HCT116 (cell line): ENCODE results near the gene TRPV4. TPM values are rescaled to one million over a fixed set of nuclear protein-coding genes. Genes with fewer than 3 reads are reported as not detected.

Source experiments
- ATAC-seq: fragments of 200-7000 bp; cut with Tn5 transposase; 2 replicates; pipeline ENCODE4 v1.9.1; 2020; ENCODE audit warnings: mild to moderate bottlenecking, moderate library complexity
- BruUV-seq: library from RNA; stranded (reverse); fragments of 400-500 nt; replicated peaks from 2 replicates; lab custom pipeline; 2021; lab: Mats Ljungman, UMichigan
- CTCF ChIA-PET: fragments of 300-600 bp; sonication (Branson Sonifier 250); formaldehyde crosslinking; loops from one replicate; lab custom pipeline; 2021; ENCODE audit warnings: antibody characterized with exemption; lab: Charles Lee
- POLR2A ChIA-PET: fragments of 300-600, 350-600 bp; sonication (Branson Sonifier 250); formaldehyde crosslinking; loops from one replicate; lab custom pipeline; 2021; ENCODE audit warnings: antibody characterized with exemption; lab: Charles Lee
- RAD21 ChIA-PET, 2 experiments: fragments of 300-600 bp; sonication (Branson Sonifier 250); formaldehyde crosslinking; loops; one replicate each; lab custom pipeline; 2023; ENCODE audit warnings: low total read pairs in 2 of 2; ENCODE audit not compliant: uncharacterized antibody in 2 of 2, unreplicated experiment in 2 of 2, low non-redundant PET in 1 of 2; lab: Charles Lee
- DNase-seq: peaks from one replicate; pipeline ENCODE4 v3.0.0-alpha.2; 2010; ENCODE audit warnings: low read depth, low spot score
- H2AFZ ChIP-seq: fragments of 200-600 bp; shearing (Covaris generic), sonication (generic); 2 replicates; pipeline ENCODE4 v1.6.1; 2017; ENCODE audit warnings: low read depth, mixed run types, mixed read lengths, antibody characterized with exemption, low read length; ENCODE audit not compliant: poor library complexity, severe bottlenecking
- H3K27ac ChIP-seq: 2 replicates; pipeline ENCODE4 v1.5.1; 2012; ENCODE audit warnings: low read depth, low read length
- H3K27me3 ChIP-seq: fragments of 200-600 bp; sonication (generic); 2 replicates; pipeline ENCODE4 v1.6.1; 2016; ENCODE audit warnings: mixed run types, low read length, mixed read lengths; ENCODE audit not compliant: insufficient read depth
- H3K36me3 ChIP-seq, 2 experiments: fragments of 200-500 bp in 1 of 2; fragments of 200-600 bp in 1 of 2; sonication (Bioruptor generic) in 1 of 2; sonication (generic) in 1 of 2; 2 replicates each; pipeline versions ENCODE4 v1.5.1 to v1.6.1; 2014 to 2016; ENCODE audit warnings: low read length in 2 of 2, inconsistent platforms in 1 of 2, mixed read lengths in 1 of 2, mixed run types in 1 of 2; ENCODE audit not compliant: insufficient read depth in 2 of 2, control insufficient read depth in 1 of 2
- H3K4me1 ChIP-seq, 2 experiments: fragments of 200-600 bp in 1 of 2; sonication (generic) in 1 of 2; 2 replicates each; pipeline versions ENCODE4 v1.5.1 to v1.6.1; 2012 to 2017; ENCODE audit warnings: low read length in 2 of 2, inconsistent platforms in 1 of 2, mild to moderate bottlenecking in 1 of 2, mixed read lengths in 1 of 2, mixed run types in 1 of 2, moderate library complexity in 1 of 2; ENCODE audit not compliant: insufficient read depth in 2 of 2, control insufficient read depth in 1 of 2
- H3K4me2 ChIP-seq: fragments of 200-600 bp; sonication (generic); 2 replicates; pipeline ENCODE4 v1.6.1; 2017; ENCODE audit warnings: mixed run types, low read length, mixed read lengths
- H3K4me3 ChIP-seq, 2 experiments: fragments of 200-600 bp in 1 of 2; sonication (generic) in 1 of 2; replicated peaks in 1 of 2; 2 replicates each; pipeline ENCODE4 v1.5.1; 2011 to 2016; ENCODE audit warnings: low read length in 2 of 2, control low read depth in 1 of 2, low read depth in 1 of 2, mild to moderate bottlenecking in 1 of 2, mixed read lengths in 1 of 2, mixed run types in 1 of 2
- H3K79me2 ChIP-seq: fragments of 200-600 bp; sonication (generic); 2 replicates; pipeline ENCODE4 v1.6.1; 2017; ENCODE audit warnings: mild to moderate bottlenecking, mixed run types, low read length, moderate library complexity, mixed read lengths; ENCODE audit not compliant: insufficient read depth
- H3K9ac ChIP-seq: fragments of 200-600 bp; sonication (generic); 2 replicates; pipeline ENCODE4 v1.6.1; 2016; ENCODE audit warnings: low read length, mixed read lengths
- H3K9me2 ChIP-seq: fragments of 200-600 bp; sonication (generic), shearing (Covaris generic); 2 replicates; pipeline ENCODE4 v1.6.1; 2017; ENCODE audit warnings: mixed run types, mild to moderate bottlenecking, moderate library complexity; ENCODE audit not compliant: insufficient read depth
- H3K9me3 ChIP-seq, 2 experiments: fragments of 200-500 bp in 1 of 2; fragments of 200-600 bp in 1 of 2; sonication (Bioruptor generic) in 1 of 2; sonication (generic) in 1 of 2; 2 replicates each; pipeline ENCODE4 v1.6.1; 2014 to 2017; ENCODE audit warnings: low read length in 2 of 2, mixed read lengths in 2 of 2, inconsistent platforms in 1 of 2, low read depth in 1 of 2, mild to moderate bottlenecking in 1 of 2, mixed run types in 1 of 2, moderate library complexity in 1 of 2; ENCODE audit not compliant: control insufficient read depth in 1 of 2, insufficient read depth in 1 of 2
- H4K20me1 ChIP-seq: fragments of 200-600 bp; sonication (generic), shearing (Covaris generic); 2 replicates; pipeline ENCODE4 v1.6.1; 2017; ENCODE audit warnings: mixed run types, mild to moderate bottlenecking, moderate library complexity; ENCODE audit not compliant: insufficient read depth
- ATF3 ChIP-seq: IDR thresholded peaks from 2 replicates; pipeline ENCODE4 v1.6.1; 2012
- CTCF ChIP-seq, 3 experiments: fragments of 200-600 bp in 1 of 3; sonication (generic) in 1 of 3; IDR thresholded peaks in 2 of 3; conservative IDR thresholded peaks in 1 of 3; 2 replicates each; pipeline ENCODE4 v1.5.1; 2012 to 2017; ENCODE audit warnings: low read depth in 2 of 3, low read length in 2 of 3, antibody characterized with exemption in 1 of 3, borderline replicate concordance in 1 of 3, control low read depth in 1 of 3, mild to moderate bottlenecking in 1 of 3, mixed read lengths in 1 of 3, mixed run types in 1 of 3, moderate library complexity in 1 of 3; ENCODE audit not compliant: insufficient read depth in 1 of 3
- EGR1 ChIP-seq: IDR thresholded peaks from 2 replicates; pipeline ENCODE4 v1.6.1; 2012; ENCODE audit warnings: low read depth
- EZH2 ChIP-seq: fragments of 200-600 bp; sonication (generic); IDR thresholded peaks from 2 replicates; pipeline ENCODE4 v1.6.1; 2017; ENCODE audit warnings: antibody characterized with exemption, mixed run types
- EZH2phosphoT487 ChIP-seq: fragments of 200-600 bp; IDR thresholded peaks from 2 replicates; pipeline ENCODE4 v1.6.1; 2018; ENCODE audit warnings: antibody characterized with exemption, borderline replicate concordance
- MAX ChIP-seq: IDR thresholded peaks from 2 replicates; pipeline ENCODE4 v1.6.1; 2012
- POLR2AphosphoS5 ChIP-seq: IDR thresholded peaks from 2 replicates; pipeline ENCODE4 v1.6.1; 2011; ENCODE audit warnings: mild to moderate bottlenecking, low read depth, low read length, moderate library complexity
- SP1 ChIP-seq: IDR thresholded peaks from 2 replicates; pipeline ENCODE4 v1.6.1; 2012; ENCODE audit warnings: low read depth
- ZBTB33 ChIP-seq: IDR thresholded peaks from 2 replicates; pipeline ENCODE4 v1.6.1; 2011; ENCODE audit warnings: mild to moderate bottlenecking, low read length, moderate library complexity; ENCODE audit not compliant: insufficient replicate concordance; ENCODE audit errors: extremely low read depth
- ZFX ChIP-seq: fragments of 450-650 bp; IDR thresholded peaks from 2 replicates; pipeline ENCODE4 v1.6.1; 2017
- intact Hi-C: fragments of 100-400 bp; cut with micrococcal nuclease; formaldehyde crosslinking; loops from 2 replicates; pipeline ENCODE4 v1.10.0; 2022
- total RNA-seq: library from RNA; stranded (reverse); gene quantifications from one replicate; pipeline ENCODE4 v1.2.1, GENCODE V29; 2021; ENCODE audit not compliant: unreplicated experiment

The TRPV4 gene
- total RNA-seq, 1 experiment from 2014 or later = 0.54 TPM

- TF ChIP-seq CTCF (IDR thresholded peaks at IDR 0.05 in 2 of 3, conservative IDR thresholded peaks at IDR 0.05 in 1 of 3; ENCODE audit: borderline replicate concordance in 1 of 3, insufficient read depth in 1 of 3, low read depth in 2 of 3, low read length in 2 of 3) = no peak
These were observed 59.7 kb downstream of the TRPV4 start (continued) for GRCh38 chr12:109773384-109774011.

- Histone ChIP-seq H3K9me3 (no peaks in the 10 kb centered on the region), H3K36me3 (no peaks in the 10 kb centered on the region), H3K9me2 (no peaks in the 10 kb centered on the region), H3K79me2 (peaks cover 8% of the 10 kb centered on the region; the same call in 1 of the 2 replicates), H3K27me3 (no peaks in the 10 kb centered on the region), H2AFZ (peak overlapping the region; percentile 71), H3K4me1 (peaks cover 10 to 32% of the 10 kb centered on the region in 2 experiments), H4K20me1 (no peaks in the 10 kb centered on the region), H3K9ac (peak overlapping the region; percentile 58), H3K4me3 (peak overlapping the region; percentile 43 to 61), H3K27ac (peak overlapping the region; percentile 49), H3K4me2 (peak overlapping the region; percentile 95)
- ChIA-PET CTCF (interaction anchor here (0.8 to 4.7 kb wide), 9 partner anchors 73 to 383 kb away, joined by 3 to 64 read pairs (median 5); partner anchors contain the start of genes MMAB and MVK), RAD21 (interaction anchor here (1.3 to 1.7 kb wide), 2 partner anchors 175 kb away, joined by 6 to 9 read pairs; no protein-coding TSS in a partner anchor), POLR2A (interaction anchor here (1.1 kb wide), 1 partner anchor 10 kb away, joined by 4 read pairs; no protein-coding TSS in a partner anchor)
- intact Hi-C loops = no loop called here
- TSS peak; percentile 89 for BruUV-seq
- DNase-seq (no peak), ATAC-seq (peak; percentile 41)
- TF ChIP-seq ATF3 (no peak), MAX (no peak), ZFX (no peak), EZH2phosphoT487 (no peak), POLR2AphosphoS5 (no peak), EGR1 (no peak), EZH2 (no peak), ZBTB33 (no peak), SP1 (no peak)
These were observed 60.4 kb downstream of the TRPV4 start for GRCh38 chr12:109772622-109773321.
